Peyer's patch (tissue), 4 donors: ENCODE measurements around the gene RELCH. TPM values are rescaled to one million over a fixed set of nuclear protein-coding genes. Genes with fewer than 3 reads are reported as not detected.

Source experiments
- DNase-seq, 3 donors: peaks; one replicate each; pipeline ENCODE4 v3.0.0-alpha.2; 2017 to 2019
- H3K27ac ChIP-seq, 4 donors: fragments of 200-600 bp; sonication (generic); one replicate each; pipeline ENCODE4 v1.5.1; 2016 to 2019
- H3K27me3 ChIP-seq, 2 donors: fragments of 200-600 bp; sonication (generic); one replicate each; pipeline ENCODE4 v1.5.1; 2019
- H3K36me3 ChIP-seq, 3 donors: fragments of 200-600 bp; sonication (generic); one replicate each; pipeline ENCODE4 v1.5.1; 2016 to 2019
- H3K4me1 ChIP-seq, 4 donors: fragments of 200-600 bp; sonication (generic); one replicate each; pipeline ENCODE4 v1.5.1; 2016 to 2019
- H3K4me3 ChIP-seq, 4 donors: fragments of 200-600 bp; sonication (generic); 1 replicate in 3 of 4; 2 replicates in 1 of 4; pipeline ENCODE4 v1.5.1; 2016 to 2019; ENCODE audit warnings: mild to moderate bottlenecking in 1 of 4
- H3K9me3 ChIP-seq, 4 donors: fragments of 200-600 bp; sonication (generic); one replicate each; pipeline ENCODE4 v1.5.1; 2016 to 2019; ENCODE audit warnings: mild to moderate bottlenecking in 1 of 4
- POLR2A ChIP-seq, 2 donors: fragments of 450-650 bp; IDR thresholded peaks; one replicate each; pipeline ENCODE4 v1.5.1; 2017; ENCODE audit warnings: antibody characterized with exemption in 2 of 2, mild to moderate bottlenecking in 2 of 2, moderate library complexity in 2 of 2
- total RNA-seq, 4 donors: library from RNA; depleted of rRNA; stranded (reverse); fragments of >200 nt; gene quantifications; one replicate each; pipeline ENCODE4 v1.1.0, GENCODE V29; 2016
- TF ChIP-seq, protein P1 (sequence below), 6 experiments: fragments of 450-650 bp in 4 of 6; fragments of 200-600 bp in 2 of 6; sonication (generic) in 1 of 6; IDR thresholded peaks; one replicate each; pipeline ENCODE4 v1.5.1; 2017 to 2019; ENCODE audit warnings: antibody characterized with exemption in 6 of 6, mild to moderate bottlenecking in 3 of 6, moderate library complexity in 1 of 6

The RELCH gene
- total RNA-seq, 4 donors from 2014 or later = 51.1 to 71.6 (median 55.6) TPM

DNA sequence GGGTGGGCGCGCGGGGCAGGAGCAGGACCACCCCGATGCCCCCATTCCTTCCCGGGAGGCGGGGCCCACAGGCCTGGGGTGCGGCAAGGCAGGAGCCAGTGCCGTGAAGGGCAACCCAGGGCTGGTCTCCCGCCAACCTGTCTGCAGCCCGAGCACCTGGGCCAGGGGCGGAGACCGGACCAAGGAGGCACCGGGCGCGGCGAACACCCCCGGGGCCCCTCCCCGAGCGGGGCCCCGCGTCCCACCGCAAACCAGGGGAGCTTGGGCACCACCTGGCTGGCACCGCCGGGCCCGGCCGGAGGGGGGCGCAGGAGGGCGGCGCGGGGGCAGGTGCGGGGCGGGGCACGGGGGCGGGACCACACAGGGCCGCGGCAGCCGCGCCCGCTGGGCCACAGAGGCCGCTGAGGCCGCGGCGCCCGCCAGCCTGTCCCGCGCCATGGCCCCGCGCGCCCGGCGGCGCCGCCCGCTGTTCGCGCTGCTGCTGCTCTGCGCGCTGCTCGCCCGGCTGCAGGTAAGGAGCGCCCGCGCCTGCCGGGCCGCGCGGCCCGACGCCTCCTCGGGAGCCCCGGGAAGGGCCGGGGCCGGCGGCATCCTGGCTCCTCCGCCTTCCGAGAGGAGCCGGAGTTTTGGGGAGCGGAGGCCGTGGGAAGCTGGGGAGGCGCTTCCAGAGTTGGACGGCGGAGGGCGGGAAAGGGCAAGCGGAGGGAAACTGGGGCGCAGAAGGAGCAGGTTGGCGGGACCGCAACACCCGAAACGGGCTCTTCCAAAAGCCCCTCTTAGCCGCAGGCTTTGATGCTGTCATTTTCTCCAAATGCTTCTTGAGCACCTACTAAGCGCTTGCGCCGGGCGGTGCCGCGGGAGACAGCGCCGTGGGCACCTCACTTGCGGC, 138.1 kb downstream of the RELCH start, which contains the start of gene TNFRSF11A:
TSS of gene TNFRSF11A (plus strand) at position 394 of the 889 bp plus-strand sequence. CDS start at position 437, 43 bp downstream.
- Histone ChIP-seq H3K4me1 (peaks cover 7 to 45% (median 11%) of the 10 kb centered on the region in 4 donors), H3K27ac (peak within 1 kb of the TSS in 3 of 4 donors; percentile 23 to 78 (median 26)), H3K9me3 (no peaks in the 10 kb centered on the region), H3K4me3 (peak within 1 kb of the TSS; percentile 44 to 83 (median 58)), H3K27me3 (no peaks in the 10 kb centered on the region), H3K36me3 (no peaks in the 10 kb centered on the region)
- DNase-seq = peak; percentile 34 to 88 (median 80)
- peak; percentile 8 to 80 for TF ChIP-seq POLR2A (IDR thresholded peaks at IDR 0.05)
- TF ChIP-seq, protein P1, sequence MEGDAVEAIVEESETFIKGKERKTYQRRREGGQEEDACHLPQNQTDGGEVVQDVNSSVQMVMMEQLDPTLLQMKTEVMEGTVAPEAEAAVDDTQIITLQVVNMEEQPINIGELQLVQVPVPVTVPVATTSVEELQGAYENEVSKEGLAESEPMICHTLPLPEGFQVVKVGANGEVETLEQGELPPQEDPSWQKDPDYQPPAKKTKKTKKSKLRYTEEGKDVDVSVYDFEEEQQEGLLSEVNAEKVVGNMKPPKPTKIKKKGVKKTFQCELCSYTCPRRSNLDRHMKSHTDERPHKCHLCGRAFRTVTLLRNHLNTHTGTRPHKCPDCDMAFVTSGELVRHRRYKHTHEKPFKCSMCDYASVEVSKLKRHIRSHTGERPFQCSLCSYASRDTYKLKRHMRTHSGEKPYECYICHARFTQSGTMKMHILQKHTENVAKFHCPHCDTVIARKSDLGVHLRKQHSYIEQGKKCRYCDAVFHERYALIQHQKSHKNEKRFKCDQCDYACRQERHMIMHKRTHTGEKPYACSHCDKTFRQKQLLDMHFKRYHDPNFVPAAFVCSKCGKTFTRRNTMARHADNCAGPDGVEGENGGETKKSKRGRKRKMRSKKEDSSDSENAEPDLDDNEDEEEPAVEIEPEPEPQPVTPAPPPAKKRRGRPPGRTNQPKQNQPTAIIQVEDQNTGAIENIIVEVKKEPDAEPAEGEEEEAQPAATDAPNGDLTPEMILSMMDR (IDR thresholded peaks at IDR 0.05) = peak in 4 of 6 experiments; percentile 30 to 55 (median 54)

DNA sequence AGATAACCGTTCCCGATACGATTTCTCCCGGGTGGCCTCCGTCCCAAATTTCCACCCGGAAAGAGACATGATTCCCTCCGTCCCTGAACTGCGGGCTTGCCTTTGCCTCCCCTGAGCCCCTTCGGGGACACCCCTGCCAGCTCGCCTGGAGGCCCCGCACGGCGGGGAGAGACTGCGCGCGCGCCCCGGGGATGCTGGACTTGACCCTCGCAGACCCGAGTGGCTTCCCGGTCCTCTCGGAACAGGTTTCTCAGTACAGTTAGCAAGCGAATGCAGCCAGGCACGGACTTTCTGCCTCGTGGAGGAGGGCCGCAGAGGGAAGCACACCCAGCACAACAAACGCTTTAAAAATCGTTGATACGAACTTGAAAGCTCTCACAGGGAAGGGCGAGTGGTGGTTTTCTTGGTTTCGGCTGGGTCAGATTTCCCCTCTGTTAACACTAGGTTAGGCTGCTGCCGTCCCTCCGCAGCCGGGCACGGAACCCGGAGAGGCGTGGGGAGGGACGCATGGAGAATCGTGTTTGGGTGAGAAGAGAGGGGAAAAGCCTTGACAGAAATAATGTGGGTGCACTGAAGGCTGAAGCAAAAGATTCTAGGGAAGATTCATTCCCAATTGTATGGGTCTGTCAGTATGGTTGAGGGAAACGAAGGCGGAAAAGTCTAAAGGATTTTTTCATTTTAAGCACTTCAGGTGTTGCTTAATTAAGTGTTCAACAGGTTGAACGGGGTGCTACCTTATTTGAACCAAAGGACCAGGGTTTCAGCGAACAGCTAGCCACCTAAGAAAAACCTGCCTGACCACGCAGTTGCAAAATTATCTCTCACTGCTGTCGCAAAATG, 139.0 kb downstream of the RELCH start:
- Histone ChIP-seq H3K27ac (peak overlapping the region in 3 of 4 donors; percentile 23 to 78 (median 26)), H3K36me3 (no peaks in the 10 kb centered on the region), H3K9me3 (no peaks in the 10 kb centered on the region), H3K27me3 (no peaks in the 10 kb centered on the region), H3K4me1 (peaks cover 7 to 54% (median 13%) of the 10 kb centered on the region in 4 donors), H3K4me3 (peak overlapping the region; percentile 44 to 83 (median 58))
- DNase-seq = peak in 1 of 3 donors; percentile 66
- TF ChIP-seq, protein P1 (IDR thresholded peaks at IDR 0.05) = no peak

DNA sequence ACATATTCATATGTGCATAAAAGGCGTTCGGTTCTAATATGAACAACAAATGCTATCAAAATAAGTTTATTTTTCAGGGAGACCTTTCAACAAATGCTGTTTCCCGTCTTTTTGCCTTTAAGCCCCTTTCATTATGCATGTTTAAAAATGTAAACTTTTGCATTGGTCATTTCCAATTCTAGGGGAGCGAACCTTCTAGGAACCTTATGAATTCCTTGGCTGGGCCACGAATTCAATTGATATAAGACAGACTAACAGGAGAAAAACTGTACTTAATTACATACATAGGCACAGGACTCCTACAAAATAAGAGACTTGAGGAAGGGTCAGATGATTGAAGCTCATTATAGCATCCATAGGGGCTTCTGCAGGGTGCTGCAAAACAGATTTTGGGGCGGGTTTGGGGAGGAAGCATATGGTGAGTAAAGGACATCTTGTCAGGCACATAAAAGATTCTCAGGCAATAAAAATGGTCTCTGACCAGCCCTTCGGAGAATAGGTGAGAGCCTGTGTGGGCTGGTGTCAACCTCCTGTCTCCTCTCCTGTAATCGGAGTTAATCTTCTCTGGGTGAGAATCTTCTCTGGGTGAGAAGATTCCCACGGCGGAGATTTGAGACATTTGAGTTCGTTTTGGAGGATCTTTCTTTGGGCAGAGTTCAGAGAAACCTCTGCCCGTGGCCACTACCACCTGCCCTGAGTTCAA, 139.7 kb downstream of the RELCH start:
- Histone ChIP-seq H3K4me3 (peak overlapping the region in 2 of 4 donors; percentile 69 to 83), H3K4me1 (peaks cover 7 to 59% (median 13%) of the 10 kb centered on the region in 4 donors), H3K36me3 (no peaks in the 10 kb centered on the region), H3K27me3 (no peaks in the 10 kb centered on the region), H3K27ac (peak overlapping the region in 2 of 4 donors; percentile 19 to 78), H3K9me3 (no peaks in the 10 kb centered on the region)
- no peak for DNase-seq
- TF ChIP-seq POLR2A (IDR thresholded peaks at IDR 0.05) = no peak
- TF ChIP-seq, protein P1 (IDR thresholded peaks at IDR 0.05) = no peak

DNA sequence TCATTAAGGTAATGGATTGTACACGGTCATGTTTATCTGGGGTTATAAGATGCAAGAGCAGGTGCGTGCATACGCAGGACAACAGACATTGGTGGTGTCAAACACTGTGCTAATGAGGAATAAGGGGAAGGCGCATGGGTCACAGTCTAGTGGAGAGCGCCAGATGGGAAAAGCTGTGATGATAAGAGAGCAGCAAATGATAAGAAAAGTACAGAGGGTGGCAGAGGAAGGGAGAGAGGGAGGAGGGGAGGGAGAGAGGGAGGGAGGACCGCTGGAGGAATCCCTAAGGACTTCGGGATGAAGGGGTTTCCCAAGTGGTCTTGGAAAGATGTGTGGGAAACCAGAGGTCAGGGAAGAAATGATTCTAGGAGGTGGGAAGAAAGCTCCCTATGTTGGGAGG, 140.9 kb downstream of the RELCH start:
- Histone ChIP-seq H3K4me3 (peak overlapping the region in 1 of 4 donors; percentile 69), H3K36me3 (no peaks in the 10 kb centered on the region), H3K27me3 (no peaks in the 10 kb centered on the region), H3K4me1 (peaks cover 7 to 60% (median 13%) of the 10 kb centered on the region in 4 donors), H3K9me3 (no peaks in the 10 kb centered on the region), H3K27ac (peak overlapping the region in 2 of 4 donors; percentile 36 to 75)
- TF ChIP-seq POLR2A (IDR thresholded peaks at IDR 0.05) = peak in 1 of 2 donors; percentile 23
- TF ChIP-seq, protein P1 (IDR thresholded peaks at IDR 0.05) = no peak
- DNase-seq = peak in 2 of 3 donors; percentile 58 to 65
